ENCODE results near the gene PIGZ.

PIGZ gene, protein sequence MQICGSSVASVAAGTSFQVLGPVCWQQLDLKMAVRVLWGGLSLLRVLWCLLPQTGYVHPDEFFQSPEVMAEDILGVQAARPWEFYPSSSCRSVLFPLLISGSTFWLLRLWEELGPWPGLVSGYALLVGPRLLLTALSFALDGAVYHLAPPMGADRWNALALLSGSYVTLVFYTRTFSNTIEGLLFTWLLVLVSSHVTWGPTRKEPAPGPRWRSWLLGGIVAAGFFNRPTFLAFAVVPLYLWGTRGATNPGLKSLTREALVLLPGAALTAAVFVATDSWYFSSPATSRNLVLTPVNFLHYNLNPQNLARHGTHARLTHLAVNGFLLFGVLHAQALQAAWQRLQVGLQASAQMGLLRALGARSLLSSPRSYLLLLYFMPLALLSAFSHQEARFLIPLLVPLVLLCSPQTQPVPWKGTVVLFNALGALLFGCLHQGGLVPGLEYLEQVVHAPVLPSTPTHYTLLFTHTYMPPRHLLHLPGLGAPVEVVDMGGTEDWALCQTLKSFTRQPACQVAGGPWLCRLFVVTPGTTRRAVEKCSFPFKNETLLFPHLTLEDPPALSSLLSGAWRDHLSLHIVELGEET

DNA sequence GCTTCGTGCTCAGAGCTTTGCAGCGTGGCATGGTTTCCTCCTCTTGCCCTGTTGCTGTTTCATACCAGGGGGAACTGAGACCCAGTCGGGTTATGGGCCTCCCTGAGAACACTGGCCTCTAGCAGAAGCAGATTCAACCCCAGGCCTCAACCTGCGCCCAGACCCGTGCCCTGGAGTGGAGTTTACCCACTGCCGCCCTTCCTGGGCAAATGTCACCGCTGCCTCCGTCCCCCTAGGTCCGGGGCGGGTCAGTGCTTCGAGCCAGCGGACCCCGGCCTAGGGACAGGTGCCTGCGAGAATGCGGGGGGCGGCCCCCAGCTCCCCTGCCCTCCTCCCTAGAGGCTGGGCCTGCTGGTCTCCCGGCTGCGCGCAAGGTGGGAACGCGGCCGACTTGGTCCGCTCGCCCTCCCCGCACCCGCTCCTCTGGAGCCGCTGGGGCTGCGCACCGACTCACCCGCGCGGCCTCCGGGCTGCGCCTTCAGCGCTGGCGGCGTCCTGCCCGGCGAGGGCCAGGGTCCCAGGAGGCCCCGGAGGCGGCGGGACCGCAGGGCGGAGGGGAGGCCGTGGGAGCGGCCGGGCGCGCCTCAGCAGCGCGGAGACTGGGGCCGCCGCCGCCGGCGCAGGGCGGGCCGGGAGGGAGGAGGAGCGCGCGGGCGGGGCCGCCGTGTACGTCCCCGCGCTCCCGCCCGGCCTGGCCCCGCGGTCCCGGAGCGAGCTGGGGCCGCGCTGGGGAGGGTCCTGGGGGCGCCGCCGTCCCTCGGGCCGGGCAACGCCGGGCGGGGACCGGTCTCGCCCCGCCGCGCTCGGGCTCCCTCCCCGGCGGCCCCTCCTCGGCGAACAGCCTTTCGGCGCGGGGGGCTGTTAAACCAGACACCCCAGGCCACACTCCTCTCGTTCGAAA, at the start of gene PIGZ:
Gene PIGZ, minus strand, starts transcription at position 601 of the 901 bp plus-strand sequence. CDS start 16,802 bp downstream, outside the sequence.
- H3K9ac ChIP-seq (ENCODE audit: low read length), result no peak within 1 kb of the TSS
- H3K4me1 ChIP-seq (ENCODE audit: control insufficient read depth, low read depth, low read length), result no peaks in the 10 kb centered on the region
- peak within 1 kb of the TSS; percentile 44 for H3K4me3 ChIP-seq (ENCODE audit: low read length)
- H3K9me3 ChIP-seq (ENCODE audit: control insufficient read depth, low read depth, low read length), result no peaks in the 10 kb centered on the region
- H3K27ac ChIP-seq (ENCODE audit: low read length), result no peak within 1 kb of the TSS
- peaks cover 73% of the 10 kb centered on the region for H3K27me3 ChIP-seq (ENCODE audit: control insufficient read depth, insufficient read depth, low read length)
- no peaks in the 10 kb centered on the region for H3K36me3 ChIP-seq (ENCODE audit: control insufficient read depth, low read depth, low read length)

DNA sequence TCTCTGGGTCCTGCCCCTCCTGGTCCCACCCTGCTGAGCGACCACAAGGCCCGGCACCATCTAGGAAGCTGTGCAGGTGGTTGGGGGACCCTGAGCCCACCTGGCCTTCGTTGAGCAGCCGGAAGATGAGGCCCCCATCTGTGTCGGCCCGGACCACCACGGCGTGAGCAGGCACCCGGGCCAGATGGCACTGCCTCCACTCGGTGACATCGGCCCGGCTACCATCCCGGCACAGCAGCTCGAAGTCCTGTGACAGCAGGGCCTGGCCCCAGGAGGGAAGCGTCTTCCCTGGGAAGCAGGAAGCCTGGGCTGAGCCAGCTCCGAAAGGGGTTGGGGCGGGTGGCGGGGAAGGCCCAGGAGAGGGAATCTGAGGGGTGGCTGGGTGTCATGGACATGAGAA, 48.4 kb upstream of the PIGZ start:
- Histone ChIP-seq H3K36me3 (ENCODE audit: control insufficient read depth, low read depth, low read length) (no peaks in the 10 kb centered on the region), H3K4me3 (ENCODE audit: low read length) (no peak overlapping the region), H3K9me3 (ENCODE audit: control insufficient read depth, low read depth, low read length) (no peaks in the 10 kb centered on the region), H3K9ac (ENCODE audit: low read length) (no peak overlapping the region), H3K27ac (ENCODE audit: low read length) (no peak overlapping the region), H3K27me3 (ENCODE audit: control insufficient read depth, insufficient read depth, low read length) (no peaks in the 10 kb centered on the region), H3K4me1 (ENCODE audit: control insufficient read depth, low read depth, low read length) (peaks cover 7% of the 10 kb centered on the region)

DNA sequence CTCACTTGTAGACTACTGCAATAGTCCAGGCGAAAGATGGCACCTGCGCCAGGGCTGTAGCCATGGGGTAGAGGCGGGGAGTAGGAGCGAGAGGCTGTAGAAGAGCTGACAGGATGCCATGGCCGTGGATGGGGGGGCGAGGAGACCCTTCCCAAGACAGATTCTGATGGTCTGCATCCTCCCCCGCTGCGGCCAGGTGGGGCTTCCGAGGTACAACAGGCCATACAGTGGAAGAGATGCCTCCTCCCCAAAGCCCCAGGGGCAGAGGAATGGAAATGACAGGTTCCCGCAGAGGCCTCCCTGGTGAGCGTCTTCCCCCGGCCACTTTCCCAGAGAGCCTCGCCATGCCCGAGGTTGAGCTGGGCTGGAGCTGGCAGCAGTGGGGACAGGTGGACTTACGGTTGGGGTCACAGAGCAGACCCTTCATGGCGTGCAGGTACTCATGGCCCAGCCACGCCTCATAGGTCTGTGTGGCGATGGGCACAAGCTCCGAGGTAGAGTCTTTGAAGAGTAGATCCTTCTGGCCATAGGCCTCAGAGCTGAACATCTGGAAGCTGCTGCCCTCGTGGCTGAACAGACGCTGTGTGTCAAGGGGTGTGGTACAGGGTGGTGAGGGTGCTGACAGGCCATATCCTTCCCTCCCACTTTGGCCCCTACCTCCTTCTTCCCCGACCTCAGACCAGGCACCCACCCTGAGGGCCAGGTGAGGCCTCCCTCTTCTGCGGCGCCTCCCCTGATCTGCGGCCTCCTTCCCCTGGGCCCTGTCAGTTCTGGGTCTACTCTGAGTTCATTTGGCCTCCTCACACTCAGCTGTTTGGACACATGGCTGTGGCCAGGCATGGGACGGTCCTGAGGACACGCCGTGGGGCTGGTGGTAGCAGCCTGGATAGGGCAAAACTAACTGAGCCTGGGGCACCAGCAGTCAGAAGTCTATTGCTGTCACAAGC, 47.4 kb upstream of the PIGZ start:
- Histone ChIP-seq H3K27ac (ENCODE audit: low read length) (no peak overlapping the region), H3K4me3 (ENCODE audit: low read length) (no peak overlapping the region), H3K27me3 (ENCODE audit: control insufficient read depth, insufficient read depth, low read length) (no peaks in the 10 kb centered on the region), H3K36me3 (ENCODE audit: control insufficient read depth, low read depth, low read length) (no peaks in the 10 kb centered on the region), H3K4me1 (ENCODE audit: control insufficient read depth, low read depth, low read length) (peaks cover 3% of the 10 kb centered on the region), H3K9me3 (ENCODE audit: control insufficient read depth, low read depth, low read length) (no peaks in the 10 kb centered on the region), H3K9ac (ENCODE audit: low read length) (no peak overlapping the region)

DNA sequence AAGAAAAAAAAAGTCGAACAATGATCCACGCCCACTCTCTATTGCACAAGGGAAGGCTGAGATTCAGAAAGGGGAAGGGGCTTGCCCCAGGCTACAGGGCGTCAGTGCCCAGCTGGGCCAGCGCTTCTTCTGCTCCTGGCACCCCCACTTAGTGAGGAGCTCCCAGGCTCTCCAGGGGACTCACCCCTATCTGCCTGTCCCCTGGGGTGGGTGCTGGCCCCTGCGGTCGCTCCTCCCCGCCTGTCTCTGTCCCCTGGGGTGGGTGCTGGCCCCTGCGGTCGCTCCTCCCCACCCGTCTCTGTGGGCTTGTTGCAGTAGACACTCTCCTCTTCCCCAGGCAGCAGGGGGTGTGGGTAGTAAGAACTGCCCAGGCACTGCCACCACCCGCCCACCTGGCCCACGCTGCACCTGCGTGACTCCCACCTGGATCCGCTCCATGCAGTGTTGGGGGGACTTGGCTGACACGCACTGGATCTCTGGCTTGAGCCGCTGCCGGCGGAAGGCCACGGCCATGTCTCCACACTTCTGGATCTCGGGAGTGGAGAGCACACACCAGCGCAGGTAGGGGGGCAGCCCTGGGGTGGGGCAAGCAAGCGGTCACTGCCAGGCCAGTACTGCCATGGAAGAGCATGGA, 46.4 kb upstream of the PIGZ start:
- Histone ChIP-seq H3K4me1 (ENCODE audit: control insufficient read depth, low read depth, low read length) (no peaks in the 10 kb centered on the region), H3K9ac (ENCODE audit: low read length) (no peak overlapping the region), H3K36me3 (ENCODE audit: control insufficient read depth, low read depth, low read length) (no peaks in the 10 kb centered on the region), H3K27ac (ENCODE audit: low read length) (no peak overlapping the region), H3K27me3 (ENCODE audit: control insufficient read depth, insufficient read depth, low read length) (no peaks in the 10 kb centered on the region), H3K9me3 (ENCODE audit: control insufficient read depth, low read depth, low read length) (no peaks in the 10 kb centered on the region), H3K4me3 (ENCODE audit: low read length) (no peak overlapping the region)

GRCh38 chr3:197014024-197014423, 45.4 kb upstream of the PIGZ start:
- no peaks in the 10 kb centered on the region for H3K4me1 ChIP-seq (ENCODE audit: control insufficient read depth, low read depth, low read length)
- no peaks in the 10 kb centered on the region for H3K36me3 ChIP-seq (ENCODE audit: control insufficient read depth, low read depth, low read length)
- H3K4me3 ChIP-seq (ENCODE audit: low read length), result no peak overlapping the region
- no peak overlapping the region for H3K27ac ChIP-seq (ENCODE audit: low read length)
- no peak overlapping the region for H3K9ac ChIP-seq (ENCODE audit: low read length)
- H3K27me3 ChIP-seq (ENCODE audit: control insufficient read depth, insufficient read depth, low read length), result no peaks in the 10 kb centered on the region
- no peaks in the 10 kb centered on the region for H3K9me3 ChIP-seq (ENCODE audit: control insufficient read depth, low read depth, low read length)

- no peak overlapping the region for H3K27ac ChIP-seq (ENCODE audit: low read length)
- no peaks in the 10 kb centered on the region for H3K4me1 ChIP-seq (ENCODE audit: control insufficient read depth, low read depth, low read length)
- no peak overlapping the region for H3K9ac ChIP-seq (ENCODE audit: low read length)
- H3K4me3 ChIP-seq (ENCODE audit: low read length), result no peak overlapping the region
- H3K9me3 ChIP-seq (ENCODE audit: control insufficient read depth, low read depth, low read length), result no peaks in the 10 kb centered on the region
- H3K36me3 ChIP-seq (ENCODE audit: control insufficient read depth, low read depth, low read length), result no peaks in the 10 kb centered on the region
- no peaks in the 10 kb centered on the region for H3K27me3 ChIP-seq (ENCODE audit: control insufficient read depth, insufficient read depth, low read length)
Observed at GRCh38 chr3:197012540-197012883, 43.9 kb upstream of the PIGZ start.

GRCh38 chr3:197011780-197012539, 43.3 kb upstream of the PIGZ start:
- no peak overlapping the region for H3K27ac ChIP-seq (ENCODE audit: low read length)
- no peaks in the 10 kb centered on the region for H3K36me3 ChIP-seq (ENCODE audit: control insufficient read depth, low read depth, low read length)
- H3K4me1 ChIP-seq (ENCODE audit: control insufficient read depth, low read depth, low read length), result no peaks in the 10 kb centered on the region
- no peak overlapping the region for H3K9ac ChIP-seq (ENCODE audit: low read length)
- no peaks in the 10 kb centered on the region for H3K27me3 ChIP-seq (ENCODE audit: control insufficient read depth, insufficient read depth, low read length)
- no peak overlapping the region for H3K4me3 ChIP-seq (ENCODE audit: low read length)
- H3K9me3 ChIP-seq (ENCODE audit: control insufficient read depth, low read depth, low read length), result no peaks in the 10 kb centered on the region

DNA sequence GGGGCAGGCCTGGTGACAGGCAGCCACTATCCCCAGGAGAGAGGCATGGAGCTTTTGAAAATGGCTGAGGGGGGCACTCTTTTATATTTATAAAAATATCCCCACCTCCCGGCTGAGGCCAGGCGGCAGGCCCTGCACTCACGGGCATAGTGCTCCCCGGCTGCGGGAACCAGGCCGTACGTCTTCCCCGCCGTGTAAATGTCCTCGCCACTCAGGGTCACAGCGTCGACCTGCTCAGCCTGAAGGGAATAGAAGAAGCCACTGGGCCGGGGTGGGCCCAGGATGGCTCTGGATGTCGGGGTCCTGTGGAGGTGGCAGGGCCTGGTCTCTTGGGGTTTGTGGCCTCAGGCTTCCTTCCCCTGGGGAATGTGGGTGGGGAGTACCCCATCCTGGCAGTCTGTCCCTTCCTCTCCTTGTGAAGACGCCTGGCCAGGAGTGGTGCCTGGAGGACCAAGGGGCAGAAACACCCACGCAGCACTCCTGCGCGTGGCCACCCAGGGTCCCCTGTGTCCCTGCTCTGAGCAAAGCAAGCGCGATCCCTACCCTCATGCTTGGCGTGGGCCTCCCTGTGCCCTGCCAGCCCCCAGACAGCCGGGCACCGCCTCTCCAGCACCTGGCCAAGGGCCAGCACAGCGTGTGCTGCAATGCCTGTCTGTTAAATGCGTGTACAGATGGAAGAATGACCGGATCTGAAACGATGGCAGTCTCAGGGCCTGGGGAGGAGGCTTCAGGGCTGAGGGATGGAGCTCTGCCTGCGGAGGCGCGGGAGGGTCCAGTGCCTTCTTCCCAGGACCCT, 42.1 kb upstream of the PIGZ start:
- H3K9ac ChIP-seq (ENCODE audit: low read length), result no peak overlapping the region
- no peaks in the 10 kb centered on the region for H3K9me3 ChIP-seq (ENCODE audit: control insufficient read depth, low read depth, low read length)
- H3K4me3 ChIP-seq (ENCODE audit: low read length), result no peak overlapping the region
- H3K36me3 ChIP-seq (ENCODE audit: control insufficient read depth, low read depth, low read length), result no peaks in the 10 kb centered on the region
- H3K27ac ChIP-seq (ENCODE audit: low read length), result no peak overlapping the region
- no peaks in the 10 kb centered on the region for H3K27me3 ChIP-seq (ENCODE audit: control insufficient read depth, insufficient read depth, low read length)
- no peaks in the 10 kb centered on the region for H3K4me1 ChIP-seq (ENCODE audit: control insufficient read depth, low read depth, low read length)

DNA sequence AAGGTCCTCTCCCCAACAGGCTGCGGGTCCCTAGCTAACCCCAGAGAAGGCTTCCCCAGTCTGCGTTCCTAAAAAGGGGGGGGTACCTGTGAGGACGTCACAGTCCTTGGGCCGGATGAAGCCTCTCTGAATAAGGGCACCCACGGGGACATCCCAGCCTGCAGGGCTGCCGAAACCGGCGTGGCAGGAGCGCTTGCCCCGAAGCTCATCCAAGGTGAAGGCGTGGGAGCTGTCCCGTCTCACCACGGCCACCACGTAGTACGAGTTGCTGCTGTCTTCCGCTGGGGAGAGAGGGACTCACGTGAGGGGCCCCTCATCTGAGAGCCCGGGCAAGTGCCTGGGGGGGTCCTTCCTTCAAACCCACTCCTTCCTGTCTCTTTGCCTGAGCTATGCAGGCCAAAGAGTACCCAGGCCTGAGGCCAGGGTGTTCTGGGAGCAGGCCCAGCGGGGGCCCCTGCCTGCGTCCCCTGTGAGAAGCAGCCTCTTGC, 40.9 kb upstream of the PIGZ start:
- Histone ChIP-seq H3K9me3 (ENCODE audit: control insufficient read depth, low read depth, low read length) (no peaks in the 10 kb centered on the region), H3K4me1 (ENCODE audit: control insufficient read depth, low read depth, low read length) (no peaks in the 10 kb centered on the region), H3K27ac (ENCODE audit: low read length) (no peak overlapping the region), H3K4me3 (ENCODE audit: low read length) (no peak overlapping the region), H3K27me3 (ENCODE audit: control insufficient read depth, insufficient read depth, low read length) (peaks cover 8% of the 10 kb centered on the region), H3K36me3 (ENCODE audit: control insufficient read depth, low read depth, low read length) (no peaks in the 10 kb centered on the region), H3K9ac (ENCODE audit: low read length) (no peak overlapping the region)

Measured in iPS-18a (cell line).